ENCODE results near the gene GCNT4. TPM values are rescaled to one million over a fixed set of nuclear protein-coding genes. Genes with fewer than 3 reads are reported as not detected.

The GCNT4 gene
- total RNA-seq, 1 experiment from 2014 or later: 0.63 TPM

DNA sequence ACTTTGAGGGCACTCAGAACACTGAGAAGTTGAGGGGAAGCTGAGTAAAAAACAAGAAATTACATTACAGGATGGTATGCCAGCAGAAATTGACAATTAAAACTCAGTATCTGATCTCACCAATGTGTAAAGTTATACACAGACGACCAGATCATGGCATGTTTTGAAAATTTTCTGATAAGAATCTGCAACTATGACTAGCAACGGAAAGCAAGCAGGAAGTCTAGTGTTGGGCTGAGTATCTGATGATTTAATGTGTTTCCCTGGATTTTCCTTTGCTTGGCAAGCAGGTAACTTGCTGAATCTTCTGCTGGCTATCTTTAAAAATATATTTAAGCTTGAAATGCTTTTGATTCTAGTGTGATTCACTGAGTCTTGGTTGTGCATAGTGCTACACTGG lies 5.2 kb upstream of the GCNT4 start:
- no peak overlapping the region for H3T11ph ChIP-seq (ENCODE audit: low read length)
- H3K14ac ChIP-seq (ENCODE audit: insufficient read depth, low read length): no peak overlapping the region
- H3K23me2 ChIP-seq (ENCODE audit: insufficient read length, low read depth, low read length, poor library complexity, severe bottlenecking): peaks cover 9% of the 10 kb centered on the region
- H3K79me1 ChIP-seq (ENCODE audit: insufficient read depth, low read depth, low read length, poor library complexity, severe bottlenecking): no peaks in the 10 kb centered on the region
- no peak overlapping the region for H2BK5ac ChIP-seq (ENCODE audit: insufficient read length, low read length)
- WGBS (ENCODE audit: extremely low coverage, insufficient read length, low lambda C conversion rate): no CpG with 5 or more reads among the region's 2 CpGs
- Mint-ChIP-seq H3K36me3 (ENCODE audit: insufficient read depth in 1 of 3, low read depth in 3 of 3) (no peaks in the 10 kb centered on the region), H3K27ac (no peak overlapping the region), H3K4me1 (peaks cover 30 to 31% of the 10 kb centered on the region in 2 experiments), H3K27me3 (ENCODE audit: low read depth) (peaks cover 14% of the 10 kb centered on the region), H3K9me3 (no peaks in the 10 kb centered on the region), H3K4me3 (no peak overlapping the region)
- no peak overlapping the region for H2AFZ ChIP-seq (ENCODE audit: low read length)
- H3K9me3 ChIP-seq (ENCODE audit: control insufficient read depth, low read depth, low read length): no peaks in the 10 kb centered on the region
- H4K8ac ChIP-seq (replicated peaks; ENCODE audit: insufficient read length, low read depth, low read length): no peak overlapping the region
- no peak overlapping the region for H2BK20ac ChIP-seq (ENCODE audit: low read depth, low read length, poor library complexity, severe bottlenecking)
- no peak overlapping the region for H3K4me2 ChIP-seq (ENCODE audit: insufficient read depth, insufficient read length, low read length)
- H2BK120ac ChIP-seq (ENCODE audit: low read depth, low read length, poor library complexity, severe bottlenecking): no peak overlapping the region
- H2BK15ac ChIP-seq (ENCODE audit: low read depth, low read length): no peak overlapping the region
- H4K91ac ChIP-seq (ENCODE audit: insufficient read length, low read depth, low read length): no peak overlapping the region
- no peak overlapping the region for H3K23ac ChIP-seq (ENCODE audit: insufficient read length, low read depth, low read length)
- H2BK12ac ChIP-seq (ENCODE audit: insufficient read length, low read depth, low read length): no peak overlapping the region
- H3K56ac ChIP-seq (ENCODE audit: insufficient read length, low read depth, low read length): no peak overlapping the region
- no peak overlapping the region for H3K18ac ChIP-seq (ENCODE audit: insufficient read length, low read depth, low read length)
- no peak overlapping the region for H2AK5ac ChIP-seq (ENCODE audit: insufficient read length, low read length)
- H3K79me2 ChIP-seq (ENCODE audit: insufficient read depth, low read length): no peaks in the 10 kb centered on the region
- H4K5ac ChIP-seq (ENCODE audit: insufficient read length, low read depth, low read length): no peak overlapping the region
- H3K9ac ChIP-seq (ENCODE audit: extremely low read depth, insufficient read length, low read length): no peak overlapping the region
- peaks cover 15% of the 10 kb centered on the region for H3K4me1 ChIP-seq (ENCODE audit: insufficient read depth, low read length)
- no peaks in the 10 kb centered on the region for H4K20me1 ChIP-seq (ENCODE audit: control insufficient read depth, insufficient read depth, insufficient read length)
- TF ChIP-seq, protein P1, sequence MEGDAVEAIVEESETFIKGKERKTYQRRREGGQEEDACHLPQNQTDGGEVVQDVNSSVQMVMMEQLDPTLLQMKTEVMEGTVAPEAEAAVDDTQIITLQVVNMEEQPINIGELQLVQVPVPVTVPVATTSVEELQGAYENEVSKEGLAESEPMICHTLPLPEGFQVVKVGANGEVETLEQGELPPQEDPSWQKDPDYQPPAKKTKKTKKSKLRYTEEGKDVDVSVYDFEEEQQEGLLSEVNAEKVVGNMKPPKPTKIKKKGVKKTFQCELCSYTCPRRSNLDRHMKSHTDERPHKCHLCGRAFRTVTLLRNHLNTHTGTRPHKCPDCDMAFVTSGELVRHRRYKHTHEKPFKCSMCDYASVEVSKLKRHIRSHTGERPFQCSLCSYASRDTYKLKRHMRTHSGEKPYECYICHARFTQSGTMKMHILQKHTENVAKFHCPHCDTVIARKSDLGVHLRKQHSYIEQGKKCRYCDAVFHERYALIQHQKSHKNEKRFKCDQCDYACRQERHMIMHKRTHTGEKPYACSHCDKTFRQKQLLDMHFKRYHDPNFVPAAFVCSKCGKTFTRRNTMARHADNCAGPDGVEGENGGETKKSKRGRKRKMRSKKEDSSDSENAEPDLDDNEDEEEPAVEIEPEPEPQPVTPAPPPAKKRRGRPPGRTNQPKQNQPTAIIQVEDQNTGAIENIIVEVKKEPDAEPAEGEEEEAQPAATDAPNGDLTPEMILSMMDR (conservative IDR thresholded peaks at IDR 0.05): no peak
- H3K27me3 ChIP-seq (ENCODE audit: insufficient read depth, low read length): no peaks in the 10 kb centered on the region
- H3K27ac ChIP-seq (ENCODE audit: insufficient read length, low read depth, low read length): no peak overlapping the region
- no peak for DNase-seq
- no peak overlapping the region for H3K4ac ChIP-seq (ENCODE audit: low read depth, low read length)
